Measurements from ENCODE around the gene DCAF7.

Gene DCAF7

DNA sequence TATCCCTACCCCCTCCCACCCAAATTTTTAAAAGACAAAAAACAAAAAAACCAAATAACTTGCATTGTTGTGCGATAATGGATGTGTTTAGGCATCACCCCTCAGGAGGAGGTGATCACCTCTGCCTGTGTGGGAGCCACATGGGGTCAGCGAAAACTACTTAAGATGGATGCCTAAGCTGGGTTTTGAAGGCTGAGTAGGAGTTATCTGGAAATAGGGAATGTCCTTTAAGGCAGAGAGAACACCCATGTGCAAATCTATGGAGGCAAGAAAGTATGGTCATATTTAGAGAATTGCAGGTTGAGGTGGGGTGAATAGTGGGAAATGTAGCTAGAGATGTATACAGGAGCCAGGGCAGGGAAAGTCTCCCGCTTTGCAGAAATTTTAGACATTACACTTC lies 44.9 kb downstream of the DCAF7 start:
- DNase-seq = no peak

- no peak for DNase-seq
These were observed 46.7 kb downstream of the DCAF7 start for GRCh38 chr17:63596856-63597586.

GRCh38 chr17:63598281-63598680 lies 48.0 kb downstream of the DCAF7 start:
- DNase-seq = no peak

- peak; percentile 88 for DNase-seq
These were observed 50.5 kb downstream of the DCAF7 start, which contains the start of gene TACO1 for GRCh38 chr17:63600569-63601438. Gene TACO1 (plus strand): TSS chr17:63600895. CDS start chr17:63601084, 189 bp downstream.

DNA sequence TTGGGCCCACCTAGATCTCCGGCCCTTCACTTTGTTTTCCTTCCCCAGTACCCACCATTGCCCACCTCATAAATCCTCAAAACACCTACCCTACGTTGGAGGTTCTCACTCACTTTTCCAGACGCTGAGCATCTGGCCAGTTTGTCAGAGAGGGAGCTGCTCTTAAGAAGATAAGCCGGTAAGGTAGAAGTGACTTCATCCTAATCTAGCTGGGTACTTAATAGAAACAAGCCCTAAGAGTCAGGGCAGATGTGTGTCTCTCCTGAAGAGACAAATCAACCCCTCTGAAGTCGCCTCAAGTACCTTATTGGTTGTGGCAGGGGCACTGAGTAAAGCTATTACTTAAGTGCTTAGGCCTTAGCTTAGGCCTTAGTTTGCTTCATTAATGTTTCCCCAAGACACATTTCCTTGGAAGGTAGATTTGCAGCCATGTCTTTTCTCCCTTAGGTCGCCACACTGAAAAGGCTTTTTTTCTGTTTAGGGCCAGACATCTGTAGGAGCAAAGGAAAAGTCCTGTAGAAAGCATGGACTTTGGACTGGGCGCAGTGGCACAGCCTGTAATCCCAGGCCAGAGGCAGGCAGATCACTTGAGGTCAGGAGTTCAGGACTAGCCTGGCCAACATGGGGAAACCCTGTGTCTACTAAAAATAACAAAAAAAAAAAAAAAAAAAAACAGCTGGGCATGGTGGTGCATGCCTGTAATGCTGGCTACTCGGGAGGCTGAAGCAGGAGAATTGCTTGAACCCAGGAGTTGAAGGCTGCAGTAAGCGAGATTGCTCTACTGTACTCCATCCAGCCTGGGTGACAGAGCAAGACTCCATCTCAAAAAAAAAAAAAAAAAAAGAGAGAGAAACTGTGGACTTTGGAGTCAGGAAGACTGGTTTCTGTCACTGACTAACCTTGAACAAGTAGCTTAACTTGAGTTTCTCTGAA lies 51.4 kb downstream of the DCAF7 start:
- DNase-seq = no peak

DNA sequence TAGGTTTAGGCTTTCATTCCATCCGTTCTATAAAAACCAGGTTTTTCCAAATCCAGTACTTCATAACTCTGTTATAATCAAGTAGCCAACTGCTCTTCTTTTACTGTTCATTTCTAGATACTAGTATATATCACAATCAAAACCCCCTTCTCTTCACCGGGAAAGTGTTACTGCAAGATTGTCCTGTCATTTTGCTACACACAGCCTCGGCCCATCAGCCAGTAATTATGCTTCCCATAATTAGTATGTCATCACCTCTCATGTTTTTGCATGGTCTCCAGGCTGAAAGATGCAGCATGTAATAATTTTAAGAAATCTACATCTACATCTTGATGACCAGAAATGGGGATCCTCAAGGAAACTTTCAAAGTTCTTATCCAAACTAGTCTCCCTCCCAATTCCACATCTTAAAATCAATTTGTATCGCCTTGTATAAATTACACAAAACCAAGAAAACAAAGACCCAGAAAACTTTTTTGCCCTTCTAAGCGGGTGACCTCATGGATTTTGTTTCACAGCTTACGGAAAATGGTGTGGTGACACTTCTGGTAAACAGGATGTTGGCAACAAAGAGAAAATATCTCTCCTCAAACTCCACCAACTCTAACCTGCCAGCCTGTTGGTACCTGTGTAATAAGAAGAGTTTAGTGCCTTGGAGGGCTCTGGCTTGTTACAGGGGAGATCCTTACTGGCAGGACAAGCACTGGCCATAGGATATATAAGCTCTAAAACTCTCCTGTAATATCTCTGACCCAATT lies 59.7 kb downstream of the DCAF7 start:
- DNase-seq = no peak

DNA sequence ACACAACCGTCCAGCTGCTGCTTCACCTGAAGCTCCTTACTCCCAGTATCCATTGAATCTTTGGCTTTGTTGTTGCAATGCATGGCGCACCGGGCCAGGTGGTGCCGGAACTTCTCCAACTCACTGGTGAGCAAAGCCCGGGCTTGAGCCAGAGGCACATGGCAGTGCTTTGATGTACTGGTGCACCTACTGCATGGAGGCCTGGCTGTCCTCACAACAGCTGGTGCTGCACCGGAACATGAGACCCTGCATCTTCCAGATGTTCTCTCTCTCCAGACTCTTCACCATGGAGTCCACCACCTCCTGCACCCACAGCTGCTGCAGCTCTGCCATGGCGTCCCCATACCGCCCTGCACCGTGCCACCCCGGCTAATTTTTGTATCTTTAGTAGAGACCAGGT lies 60.6 kb downstream of the DCAF7 start:
- DNase-seq = no peak

DNA sequence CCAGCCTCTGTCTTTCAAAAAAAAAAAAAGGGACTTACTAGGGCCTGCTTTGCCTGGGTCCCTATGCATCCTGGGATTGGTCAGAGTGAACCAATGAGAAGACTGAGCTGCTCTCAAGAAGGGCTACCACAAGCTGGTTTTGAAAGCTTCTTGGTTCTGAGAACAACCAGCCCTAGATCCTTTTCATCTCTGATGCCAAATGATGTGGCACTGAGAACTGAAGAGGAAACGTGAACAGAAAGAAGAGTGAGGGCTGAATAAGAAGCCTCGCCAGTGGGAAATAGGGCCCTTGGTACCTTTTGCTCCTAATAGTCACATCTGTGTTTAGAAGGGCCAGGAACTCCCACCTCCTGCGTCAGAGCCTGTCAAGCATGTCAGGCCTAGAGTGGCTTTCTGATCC lies 61.1 kb downstream of the DCAF7 start:
- DNase-seq = no peak

DNA sequence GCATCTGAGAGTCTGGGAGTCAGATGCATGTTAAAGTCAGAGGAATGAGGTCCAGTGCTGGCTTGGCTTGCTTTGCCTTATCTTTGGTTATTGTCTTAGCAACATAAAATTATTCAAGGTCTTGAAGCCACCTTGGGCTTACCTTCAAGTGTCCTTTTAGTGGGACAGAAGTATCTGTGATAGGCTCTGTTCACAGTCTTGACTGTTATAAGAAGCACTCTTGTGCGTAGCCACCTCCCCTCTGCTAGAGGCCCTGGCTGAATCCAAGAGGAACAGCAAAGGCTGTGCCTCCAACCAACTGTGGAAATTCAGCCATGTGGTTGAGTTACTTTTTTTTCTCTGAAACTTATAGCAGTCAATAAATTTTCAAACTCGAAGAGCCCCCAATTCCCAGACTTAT lies 63.4 kb downstream of the DCAF7 start:
- DNase-seq = no peak

DNA sequence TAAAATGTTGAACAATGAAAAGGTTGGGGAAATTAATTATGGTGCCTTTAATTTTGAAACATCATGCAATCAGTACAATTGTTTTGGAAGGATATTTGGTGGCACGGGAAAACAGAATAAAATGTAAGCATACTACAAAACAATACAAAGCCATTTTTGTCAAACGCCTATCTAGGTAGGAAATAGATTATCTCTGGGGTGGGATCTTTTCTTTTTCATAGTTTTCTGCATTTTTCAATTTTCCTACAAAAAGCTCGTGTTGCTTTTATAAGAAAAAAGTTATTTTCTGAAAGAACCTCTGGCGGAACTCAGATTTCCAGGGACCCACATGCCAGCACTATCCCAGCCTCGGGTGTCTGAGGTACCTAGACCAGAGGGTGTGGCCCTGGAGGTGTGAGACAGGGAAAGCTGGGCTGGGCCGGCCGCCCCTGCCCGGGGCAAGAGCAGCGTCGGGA lies 71.0 kb downstream of the DCAF7 start:
- DNase-seq = no peak

GRCh38 chr17:63621684-63622573 lies 71.7 kb downstream of the DCAF7 start, which contains the start of gene MAP3K3:
Gene MAP3K3 (plus strand): TSS chr17:63622417. CDS start chr17:63622760, 343 bp downstream.
- DNase-seq = peak; percentile 100

GRCh38 chr17:63622574-63623390 lies 72.5 kb downstream of the DCAF7 start:
- DNase-seq = peak; percentile 79

DNA sequence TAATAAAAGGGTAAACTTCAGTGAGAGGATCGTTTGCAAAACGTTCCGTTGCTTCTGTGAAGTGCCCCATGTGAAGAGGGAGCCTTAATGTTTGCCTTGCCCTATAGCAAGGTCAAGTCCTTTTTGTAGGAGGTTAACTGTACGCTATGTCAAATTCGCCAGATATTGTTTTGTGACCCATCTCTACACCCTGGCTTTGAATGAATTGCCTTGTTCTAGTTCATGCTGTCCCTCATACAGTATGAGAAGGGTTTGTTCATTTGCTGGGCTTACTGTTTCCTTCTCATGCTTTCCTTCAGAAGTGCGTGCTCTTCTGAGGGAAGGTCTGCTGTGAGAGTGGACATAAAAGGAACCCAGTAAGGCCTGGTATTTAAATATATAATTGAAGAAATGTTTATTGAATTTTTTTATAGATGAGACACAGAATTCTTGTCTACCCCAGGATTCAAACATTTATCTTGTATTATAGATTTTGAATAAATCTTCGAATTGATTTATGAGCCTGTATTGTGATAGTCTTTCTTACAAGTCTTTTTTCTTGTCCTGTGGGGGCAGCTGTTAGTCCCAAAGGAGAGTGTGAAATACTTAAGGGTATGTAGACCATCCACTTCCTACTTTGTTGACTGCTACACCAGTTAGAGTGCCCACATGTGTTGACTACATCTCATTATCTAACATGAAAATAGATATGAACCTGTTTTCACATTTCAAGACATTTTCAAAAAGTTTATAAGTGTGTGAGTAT lies 73.7 kb downstream of the DCAF7 start:
- DNase-seq = no peak

DNA sequence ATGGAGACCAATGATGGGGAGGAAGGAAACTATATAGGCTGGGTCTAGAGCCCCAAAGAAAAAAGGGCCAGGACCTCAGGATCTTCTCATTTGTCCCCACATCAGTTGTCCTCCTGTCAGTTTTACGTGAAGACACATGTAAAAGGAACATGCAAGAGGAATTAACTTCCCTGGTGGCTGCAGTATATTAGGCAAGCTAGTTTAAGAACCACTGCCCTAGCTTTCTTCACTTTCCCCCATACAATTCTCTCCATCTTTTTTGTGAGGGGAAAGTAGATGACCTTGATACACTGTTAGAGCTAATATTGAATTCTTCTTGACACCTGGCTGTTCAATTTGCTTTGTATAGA lies 74.2 kb downstream of the DCAF7 start:
- no peak for DNase-seq

- DNase-seq = no peak
These were observed 76.4 kb downstream of the DCAF7 start for GRCh38 chr17:63626551-63627180.

- no peak for DNase-seq
These were observed 79.3 kb downstream of the DCAF7 start for GRCh38 chr17:63629627-63630026.

- DNase-seq = no peak
These were observed 80.8 kb downstream of the DCAF7 start for GRCh38 chr17:63631062-63631461.

DNA sequence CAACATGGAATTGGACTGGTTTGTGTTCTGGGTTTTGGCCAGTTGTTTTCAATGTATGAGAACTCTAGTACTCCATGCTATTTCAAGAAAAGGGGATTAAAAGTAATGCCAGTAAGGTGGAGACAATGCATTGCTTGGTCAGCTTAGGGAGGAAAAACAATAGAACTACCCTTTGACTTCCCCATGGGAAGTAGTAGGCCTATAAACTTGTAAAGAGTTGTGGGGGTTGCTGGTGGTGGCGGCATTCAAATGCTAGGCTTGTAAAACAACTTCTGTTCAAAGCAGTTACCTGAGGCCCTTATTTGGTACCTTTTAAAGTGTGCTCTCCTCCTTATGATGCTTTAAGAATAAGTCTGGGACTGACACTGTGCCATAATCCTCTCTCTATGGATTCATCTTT lies 81.3 kb downstream of the DCAF7 start:
- DNase-seq = no peak

DNA sequence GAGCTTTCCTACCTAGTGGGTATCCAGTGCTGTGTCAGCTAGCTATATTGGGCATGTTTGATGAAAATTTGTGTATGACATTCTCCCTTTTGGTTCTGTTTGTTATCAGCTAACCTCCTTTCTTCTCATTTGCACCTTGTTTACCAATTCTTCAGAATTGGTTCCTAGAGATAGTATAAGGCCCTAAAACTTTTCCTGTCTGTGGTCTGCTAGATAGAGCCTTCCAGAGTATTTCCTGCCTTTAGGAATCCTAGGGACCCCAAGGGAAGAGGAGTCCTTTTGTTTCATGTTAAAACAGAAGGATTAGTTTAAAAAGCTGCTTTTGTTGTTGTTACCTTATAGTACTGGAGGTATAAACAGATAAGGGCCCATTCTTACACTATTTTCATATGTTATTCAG lies 83.5 kb downstream of the DCAF7 start:
- no peak for DNase-seq
